Esophagus squamous epithelium (tissue), 4 donors: ENCODE data around the gene RAPGEF5.

Experiments
- POLR2A ChIP-seq, 4 donors: fragments of 450-650 bp; IDR thresholded peaks; one replicate each; pipeline ENCODE4 v1.6.1; 2017; ENCODE audit warnings: antibody characterized with exemption in 4 of 4, mild to moderate bottlenecking in 4 of 4, moderate library complexity in 3 of 4
- TF ChIP-seq, protein P1 (sequence below), 6 experiments: fragments of 450-650 bp in 4 of 6; fragments of 200-600 bp in 2 of 6; sonication (generic) in 2 of 6; IDR thresholded peaks; one replicate each; pipeline ENCODE4 v1.5.1; 2016 to 2019; ENCODE audit warnings: antibody characterized with exemption in 6 of 6, mild to moderate bottlenecking in 4 of 6, moderate library complexity in 4 of 6

DNA sequence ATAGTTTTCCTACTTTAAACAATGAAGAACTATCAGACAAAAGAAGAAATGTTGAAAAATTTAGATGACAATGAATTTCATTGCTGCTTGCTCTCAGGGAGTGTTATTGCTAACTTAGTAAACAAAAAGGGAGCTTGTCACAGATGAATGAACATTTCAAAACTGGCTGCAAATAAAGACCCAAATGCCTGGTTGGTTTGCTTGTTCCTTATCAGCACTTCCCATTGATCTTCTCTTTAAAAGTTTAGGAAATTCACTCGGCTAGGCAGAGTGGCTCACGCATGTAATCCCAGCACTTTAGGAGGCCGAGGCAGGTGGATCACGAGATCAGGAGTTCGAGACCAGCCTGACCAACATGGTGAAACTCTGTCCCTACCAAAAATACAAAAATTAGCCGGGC is 167.2 kb downstream of the RAPGEF5 start:
- no peak for TF ChIP-seq POLR2A (IDR thresholded peaks at IDR 0.05)
- TF ChIP-seq, protein P1, sequence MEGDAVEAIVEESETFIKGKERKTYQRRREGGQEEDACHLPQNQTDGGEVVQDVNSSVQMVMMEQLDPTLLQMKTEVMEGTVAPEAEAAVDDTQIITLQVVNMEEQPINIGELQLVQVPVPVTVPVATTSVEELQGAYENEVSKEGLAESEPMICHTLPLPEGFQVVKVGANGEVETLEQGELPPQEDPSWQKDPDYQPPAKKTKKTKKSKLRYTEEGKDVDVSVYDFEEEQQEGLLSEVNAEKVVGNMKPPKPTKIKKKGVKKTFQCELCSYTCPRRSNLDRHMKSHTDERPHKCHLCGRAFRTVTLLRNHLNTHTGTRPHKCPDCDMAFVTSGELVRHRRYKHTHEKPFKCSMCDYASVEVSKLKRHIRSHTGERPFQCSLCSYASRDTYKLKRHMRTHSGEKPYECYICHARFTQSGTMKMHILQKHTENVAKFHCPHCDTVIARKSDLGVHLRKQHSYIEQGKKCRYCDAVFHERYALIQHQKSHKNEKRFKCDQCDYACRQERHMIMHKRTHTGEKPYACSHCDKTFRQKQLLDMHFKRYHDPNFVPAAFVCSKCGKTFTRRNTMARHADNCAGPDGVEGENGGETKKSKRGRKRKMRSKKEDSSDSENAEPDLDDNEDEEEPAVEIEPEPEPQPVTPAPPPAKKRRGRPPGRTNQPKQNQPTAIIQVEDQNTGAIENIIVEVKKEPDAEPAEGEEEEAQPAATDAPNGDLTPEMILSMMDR (IDR thresholded peaks at IDR 0.05): no peak
